GM23248 (cell line): ENCODE results near the gene SF3B2.

Experiments
- EZH2 ChIP-seq: fragments of 200-600 bp; sonication (generic); IDR thresholded peaks from 2 replicates; pipeline ENCODE4 v1.6.1; 2018; ENCODE audit warnings: antibody characterized with exemption, mild to moderate bottlenecking; ENCODE audit not compliant: insufficient read depth, poor library complexity, severe bottlenecking
- EZH2phosphoT487 ChIP-seq: fragments of 200-600 bp; sonication (generic); IDR thresholded peaks from 2 replicates; pipeline ENCODE4 v1.6.1; 2018; ENCODE audit warnings: antibody characterized with exemption, moderate library complexity, mild to moderate bottlenecking, low read depth; ENCODE audit not compliant: insufficient read depth

- no peak for TF ChIP-seq EZH2
- TF ChIP-seq EZH2phosphoT487: no peak
These were observed 7.0 kb upstream of the SF3B2 start for GRCh38 chr11:66045177-66045639.
